Effector CD8-positive, alpha-beta T cell (primary cell): ENCODE data around the gene SYNE3.
A peak's percentile ranks its signal among the peaks of the same experiment; 100 is the strongest.

Experiments used
- DNase-seq: peaks from one replicate; lab custom pipeline; 2025; lab: John Stamatoyannopoulos, UW

Gene SYNE3

DNA sequence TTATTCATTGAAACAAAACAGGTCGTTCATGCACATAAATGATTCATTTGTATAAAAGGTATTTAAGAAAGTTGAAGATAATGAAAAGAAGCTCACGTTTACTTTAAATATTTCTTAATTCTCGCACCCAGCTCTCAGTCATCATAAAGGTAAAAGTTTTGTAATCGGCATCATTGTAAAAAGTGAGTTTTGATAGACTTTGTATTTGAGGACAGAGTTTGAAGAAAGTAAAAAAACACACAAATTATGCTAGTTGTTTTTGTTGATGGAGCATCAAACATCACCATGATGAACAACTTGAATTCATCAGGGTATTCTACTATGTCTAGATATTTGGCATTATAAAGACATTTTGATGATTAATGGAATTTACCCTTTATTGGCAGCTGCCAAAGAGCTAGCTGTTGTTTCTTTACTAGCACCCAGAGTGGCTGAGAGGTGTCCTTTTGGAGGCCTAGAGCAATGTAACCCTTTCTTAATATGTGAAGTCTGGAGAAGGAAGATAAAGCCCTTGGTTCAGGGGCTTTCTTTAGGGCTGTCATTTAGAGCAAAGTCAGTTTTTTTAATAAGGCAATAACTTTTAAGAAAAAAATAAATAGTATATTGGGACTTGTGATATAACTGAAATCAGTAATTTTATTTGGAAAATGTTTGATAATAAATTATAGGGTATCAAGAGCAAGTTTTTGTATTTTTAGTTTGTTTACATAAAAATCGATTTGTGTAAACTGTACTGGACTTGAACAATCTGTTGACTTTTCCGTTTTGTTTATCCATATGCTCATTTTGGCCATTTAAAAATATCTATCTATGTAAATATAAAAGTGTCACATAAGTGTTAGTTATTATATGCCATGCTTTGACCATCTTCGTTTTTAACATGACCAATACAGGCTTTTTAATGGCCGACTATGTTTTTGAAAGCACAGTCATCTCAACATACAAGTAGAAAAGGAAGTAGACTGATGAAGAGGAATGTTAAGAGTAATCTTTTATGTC lies 25.8 kb upstream of the SYNE3 start:
- DNase-seq = no peak

DNA sequence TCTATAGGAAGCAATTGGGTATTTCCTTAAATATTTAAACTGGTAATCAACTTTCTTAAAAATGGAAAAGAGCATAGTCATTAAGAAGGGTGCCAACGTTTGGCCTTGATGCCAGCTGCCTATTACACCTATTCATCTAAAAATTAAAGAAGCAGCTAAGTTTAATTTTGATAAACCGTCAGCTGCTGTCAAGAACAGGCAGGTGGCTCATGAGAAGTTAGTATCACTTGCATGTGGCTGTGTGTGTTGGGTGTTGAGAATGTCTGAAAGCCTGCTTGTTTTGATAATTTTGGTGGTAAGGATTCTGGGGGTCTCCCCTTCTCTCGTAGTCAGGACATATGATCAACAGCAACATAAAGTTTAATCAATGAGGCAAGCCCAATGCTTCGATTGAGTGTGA lies 24.9 kb upstream of the SYNE3 start:
- no peak for DNase-seq

DNA sequence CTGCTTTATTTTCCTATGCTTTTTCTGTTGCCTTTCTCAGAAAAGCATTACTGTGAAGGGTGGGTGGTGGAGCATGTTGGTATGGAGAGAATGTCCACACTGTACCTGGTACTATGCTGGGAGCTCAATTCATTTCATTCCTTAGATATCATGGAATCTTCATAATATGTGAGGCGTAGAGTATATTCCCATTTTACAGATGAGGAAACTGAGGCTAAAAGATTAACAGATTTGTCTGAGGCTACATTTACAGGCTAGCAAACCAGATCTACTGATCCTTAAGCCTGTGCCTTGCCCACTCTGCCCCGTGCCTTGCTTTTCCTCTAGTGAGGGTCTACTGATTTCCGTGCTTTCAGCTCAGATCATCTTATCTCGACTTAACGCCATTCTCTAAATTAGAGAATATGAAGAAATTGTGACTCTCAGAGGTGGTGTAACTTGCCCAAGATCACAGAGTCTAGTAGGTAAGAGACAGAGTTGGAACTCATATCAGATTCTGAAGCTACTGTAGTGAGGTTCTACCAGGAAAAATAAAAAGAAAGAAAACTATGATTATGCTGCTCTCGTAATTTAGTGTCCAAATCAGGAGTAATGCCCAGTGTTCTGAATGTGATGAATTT lies 23.9 kb upstream of the SYNE3 start:
- no peak for DNase-seq

DNA sequence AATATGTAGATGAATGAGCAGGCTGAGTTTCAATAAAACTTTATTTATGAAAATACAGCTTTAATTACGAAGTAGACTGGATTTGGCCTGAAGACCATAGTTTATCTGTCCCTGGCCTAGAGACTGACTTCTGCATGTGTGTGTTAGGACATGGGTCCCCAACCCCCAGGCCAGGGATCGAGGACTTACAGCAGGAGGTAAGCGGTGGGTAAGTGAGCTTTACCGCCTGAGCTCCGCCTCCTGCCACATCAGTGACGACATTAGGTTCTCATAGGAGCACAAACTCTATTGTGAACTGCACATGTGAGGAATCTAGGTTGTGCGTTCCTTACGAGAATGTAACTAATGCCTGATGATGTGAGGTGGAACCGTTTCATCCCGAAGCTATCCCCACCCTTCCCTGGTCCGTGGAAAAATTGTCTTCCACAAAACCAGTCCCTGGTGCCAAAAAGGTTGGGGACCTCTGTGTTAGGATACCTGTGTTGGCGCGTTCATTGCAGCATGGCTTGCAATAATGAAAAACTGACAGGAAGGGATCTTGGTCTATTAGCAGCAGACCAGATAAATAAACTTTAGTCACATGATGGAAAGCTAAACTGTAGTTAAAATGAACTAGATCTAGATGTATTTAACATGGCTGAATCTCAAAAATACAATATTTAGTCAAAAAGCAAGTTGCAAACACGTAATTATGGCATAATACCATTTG lies 22.5 kb upstream of the SYNE3 start:
- no peak for DNase-seq

DNA sequence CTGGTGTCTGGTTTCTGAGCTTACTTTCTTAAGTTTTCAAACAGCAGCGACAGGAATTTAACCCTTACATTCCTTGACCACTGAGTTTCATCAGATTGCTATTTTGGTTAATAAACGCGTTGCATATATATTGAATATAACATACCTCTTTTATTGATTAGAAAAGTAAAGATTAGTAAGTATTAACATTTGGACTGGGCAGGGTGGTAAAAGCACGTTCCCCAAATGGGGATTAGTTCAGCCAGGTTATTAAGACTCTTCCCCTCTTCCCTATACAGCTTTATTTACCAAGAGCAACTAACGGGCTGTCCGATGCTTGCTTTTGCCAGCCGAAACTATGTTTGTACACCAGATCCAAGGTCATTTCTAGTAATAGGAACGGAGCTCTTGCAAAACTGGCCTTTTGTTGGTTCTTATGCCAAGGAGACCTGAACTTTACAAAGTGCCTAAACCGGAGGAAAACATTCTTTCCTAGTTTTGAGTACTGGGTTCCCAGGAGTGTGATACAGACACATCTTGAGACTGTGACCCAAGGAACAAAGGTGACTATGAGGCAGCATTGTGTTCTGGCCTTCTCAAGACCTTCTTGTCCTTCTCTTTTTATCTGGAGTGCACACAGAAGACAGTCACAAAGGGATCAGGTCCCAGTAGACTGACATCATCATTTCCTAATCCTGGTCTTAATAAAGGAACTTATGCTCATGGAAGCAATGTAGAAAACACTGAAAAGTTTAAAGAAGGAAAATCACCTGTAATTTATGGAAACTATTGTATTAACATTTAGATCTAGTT lies 21.0 kb upstream of the SYNE3 start:
- DNase-seq = no peak

DNA sequence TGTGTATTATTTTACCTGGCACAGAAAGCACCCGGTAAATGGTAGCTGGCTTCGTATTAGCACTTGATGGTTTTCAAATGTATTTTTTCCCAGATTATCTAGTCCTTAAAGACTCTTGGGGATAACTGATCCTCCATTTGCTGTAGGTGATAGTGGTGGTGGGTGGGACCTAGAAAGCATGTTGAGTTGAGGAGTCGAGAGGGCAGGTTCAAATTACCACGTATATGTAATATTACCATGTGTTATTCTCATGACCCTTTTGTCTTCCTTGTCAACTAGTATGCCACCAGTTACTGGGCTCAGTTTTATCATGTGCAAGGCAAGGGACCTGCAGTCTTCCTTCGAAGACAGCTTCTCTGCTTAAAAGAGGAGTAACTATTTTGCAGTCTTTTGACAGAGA lies 20.2 kb upstream of the SYNE3 start:
- no peak for DNase-seq

GRCh38 chr14:95536036-95536593 lies 19.7 kb upstream of the SYNE3 start:
- DNase-seq = no peak

DNA sequence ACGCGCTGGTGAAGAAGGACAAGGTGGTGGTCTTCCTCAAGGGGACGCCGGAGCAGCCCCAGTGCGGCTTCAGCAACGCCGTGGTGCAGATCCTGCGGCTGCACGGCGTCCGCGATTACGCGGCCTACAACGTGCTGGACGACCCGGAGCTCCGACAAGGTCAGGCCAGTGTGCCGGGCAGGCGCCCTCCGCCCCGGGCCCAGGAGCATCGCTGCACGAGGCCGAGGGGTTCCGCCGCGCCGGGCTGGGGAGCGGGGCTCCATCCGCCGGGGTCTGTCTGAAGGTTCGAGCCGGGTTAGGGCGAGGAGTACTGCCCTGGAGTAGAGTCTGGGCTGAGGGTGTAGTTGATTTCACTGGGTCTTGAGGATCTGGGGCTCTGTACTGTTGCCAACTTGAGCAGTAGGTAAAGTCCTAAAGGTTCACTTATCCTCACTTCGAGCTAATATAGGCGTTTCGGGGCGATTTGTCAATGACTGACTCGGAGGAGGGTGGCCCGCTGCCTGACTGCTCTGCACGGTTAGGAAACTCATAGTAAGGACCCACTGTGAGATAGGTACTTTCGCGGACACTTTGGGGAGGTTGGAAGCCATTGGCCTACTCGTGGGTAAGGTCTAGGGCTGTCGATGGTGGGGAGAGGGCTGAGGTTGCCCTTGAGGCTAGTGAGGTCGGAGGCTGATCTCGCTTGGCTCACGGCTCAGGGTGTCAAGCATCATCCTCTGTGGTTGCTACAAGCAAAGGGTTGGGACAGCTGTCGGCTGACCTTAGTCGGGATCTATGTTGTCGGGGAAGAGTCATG lies 19.0 kb upstream of the SYNE3 start:
- no peak for DNase-seq

DNA sequence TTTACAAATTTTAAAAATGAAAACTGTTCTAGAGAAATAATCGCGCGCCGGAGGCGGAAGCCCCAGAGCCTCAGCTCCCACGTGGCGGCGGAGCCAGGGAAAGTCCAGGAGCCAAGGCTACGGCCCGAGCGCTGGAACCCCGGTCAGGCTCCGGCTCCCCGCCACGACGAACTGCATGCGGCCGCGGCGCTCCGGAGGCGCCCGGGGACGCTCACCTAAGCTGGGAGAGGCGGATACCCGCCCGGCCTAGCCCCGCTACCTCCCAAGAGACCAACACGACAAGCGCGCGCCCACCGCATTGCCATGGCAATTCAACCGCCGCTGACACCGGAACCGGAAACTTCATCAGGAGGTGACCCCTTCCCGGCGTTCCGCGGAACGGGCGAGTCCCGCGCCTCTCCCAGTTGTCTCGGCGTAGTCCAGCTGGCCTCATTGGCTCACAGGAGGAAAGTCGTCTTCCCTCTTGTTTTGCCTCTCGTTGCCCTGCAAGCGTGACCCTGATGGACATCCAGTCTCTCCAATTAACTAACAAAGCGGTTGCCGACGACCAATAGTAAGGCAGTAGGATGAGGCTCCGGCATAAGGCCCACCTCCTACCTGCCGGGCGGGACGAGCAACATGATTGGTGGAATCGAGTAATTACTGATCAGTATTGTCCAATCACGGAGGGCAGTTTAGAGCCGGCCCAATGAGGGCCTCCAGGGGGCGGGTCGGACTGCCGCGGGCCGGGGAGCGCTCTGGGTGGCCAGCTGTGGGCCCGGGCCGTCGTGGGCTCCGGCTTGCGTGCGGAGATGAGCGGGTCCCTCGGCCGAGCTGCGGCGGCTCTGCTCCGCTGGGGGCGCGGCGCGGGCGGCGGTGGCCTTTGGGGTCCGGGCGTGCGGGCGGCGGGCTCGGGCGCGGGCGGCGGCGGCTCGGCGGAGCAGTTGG lies 18.1 kb upstream of the SYNE3 start, which contains the start of gene GLRX5:
GLRX5 (plus strand) TSS at position 752 of the 927 bp plus-strand sequence; CDS start at position 792, 40 bp downstream.
- peak; percentile 99 for DNase-seq

- DNase-seq = no peak
Observed at GRCh38 chr14:95533822-95534221, 17.4 kb upstream of the SYNE3 start.

- DNase-seq = no peak
Observed at GRCh38 chr14:95533391-95533821, 17.0 kb upstream of the SYNE3 start.

DNA sequence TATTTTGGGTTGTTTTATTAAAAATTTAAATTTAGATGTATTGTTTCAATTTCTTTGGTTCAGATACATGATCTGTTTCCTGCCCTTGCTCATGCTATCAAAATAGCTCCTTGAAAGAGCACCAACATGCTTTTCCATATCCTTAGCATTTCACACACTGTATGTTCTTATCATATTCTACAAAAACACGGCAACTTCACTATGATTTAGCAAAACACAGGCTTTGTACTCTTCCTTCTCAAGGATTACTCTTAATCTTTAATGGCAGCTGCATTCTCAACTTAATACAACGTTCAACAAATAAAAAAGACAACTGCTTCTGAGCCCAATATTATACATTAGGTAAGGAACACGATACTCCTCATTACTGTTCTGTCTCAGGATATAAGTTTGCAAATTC lies 15.5 kb upstream of the SYNE3 start:
- no peak for DNase-seq

DNA sequence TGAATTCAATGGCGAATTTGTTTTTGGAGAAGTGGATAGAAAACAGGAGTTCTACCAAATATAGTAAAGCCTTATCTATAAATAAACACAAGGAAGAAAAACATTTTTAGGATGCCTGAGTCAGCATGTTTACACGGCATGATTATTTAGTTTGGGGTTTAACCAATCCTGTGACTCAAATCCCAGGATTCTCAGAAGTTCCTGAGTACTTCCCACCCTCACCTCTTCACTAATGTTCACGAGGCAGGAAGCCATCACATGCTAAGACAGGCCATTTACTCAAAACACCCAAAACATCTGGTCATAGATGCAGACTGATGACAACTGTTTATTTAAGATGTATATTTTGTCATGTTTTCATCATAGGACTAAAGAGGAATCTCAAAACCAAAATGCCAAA lies 15.0 kb upstream of the SYNE3 start:
- no peak for DNase-seq

GRCh38 chr14:95530473-95531276 lies 14.2 kb upstream of the SYNE3 start:
- DNase-seq = no peak

DNA sequence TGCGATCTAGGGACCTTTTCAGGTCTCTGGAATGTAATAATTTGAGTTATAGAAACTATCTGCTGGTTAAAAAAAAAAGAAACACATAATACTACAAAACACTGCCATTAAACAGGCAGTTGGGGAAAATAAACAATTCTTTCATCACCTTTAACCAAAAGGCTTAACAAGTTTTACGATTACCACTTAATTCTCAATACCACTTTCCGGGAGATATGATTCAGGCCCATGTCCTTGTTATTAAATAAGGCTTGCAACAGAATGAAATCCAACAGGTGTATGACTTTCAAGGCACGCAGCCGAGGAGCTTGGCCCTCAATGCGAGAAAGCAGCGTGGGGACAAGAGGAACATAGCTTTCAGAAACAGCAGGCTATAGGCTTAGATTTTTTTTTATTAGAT lies 12.8 kb upstream of the SYNE3 start:
- no peak for DNase-seq

- peak; percentile 9 for DNase-seq
Observed at GRCh38 chr14:95527387-95528002, 11.0 kb upstream of the SYNE3 start.

DNA sequence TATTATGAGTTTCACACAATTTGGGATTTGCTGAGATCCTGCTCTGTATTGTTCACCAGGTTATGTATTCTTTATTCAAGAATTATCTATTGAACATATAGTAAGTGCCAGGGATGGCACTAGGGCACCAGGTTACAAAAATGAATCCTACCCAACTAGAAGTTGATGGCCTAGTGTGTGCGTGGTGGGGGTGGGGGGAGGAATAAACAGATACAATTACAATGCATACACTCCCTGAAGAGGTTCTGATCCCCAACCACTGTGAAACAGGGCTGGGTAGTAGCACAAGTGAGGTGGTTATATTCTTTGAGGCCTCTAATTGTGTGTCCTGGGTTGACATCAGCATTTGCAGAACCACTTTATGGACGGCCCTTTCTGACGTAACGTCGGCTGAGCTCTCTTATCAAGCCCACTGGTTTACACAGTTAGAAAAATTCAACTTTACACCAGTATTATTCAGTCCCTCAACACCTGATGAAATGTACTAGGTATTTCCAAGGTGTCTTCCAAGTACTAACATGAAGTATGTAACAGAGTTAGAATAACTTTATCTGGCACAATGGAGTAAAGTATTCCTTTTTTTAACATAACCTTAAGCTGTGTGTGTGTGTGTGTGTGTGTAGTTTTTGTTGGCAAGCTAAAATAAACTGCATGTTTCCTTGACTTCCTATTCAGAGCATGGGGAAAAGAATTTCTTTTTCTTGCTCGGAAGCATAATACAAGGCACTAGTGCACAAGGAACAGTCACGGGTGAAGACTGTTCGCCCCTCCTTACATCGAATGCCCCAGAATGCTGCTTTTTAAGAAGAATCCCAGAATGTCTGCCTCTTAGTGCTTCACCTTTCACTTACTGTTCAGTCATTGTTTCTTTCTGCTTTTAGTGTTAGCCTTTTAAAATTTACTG lies 10.3 kb upstream of the SYNE3 start:
- DNase-seq = no peak
